Measurements from ENCODE around the gene PPP1R37. TPM values are rescaled to one million over a fixed set of nuclear protein-coding genes. Genes with fewer than 3 reads are reported as not detected.

PPP1R37 gene, protein sequence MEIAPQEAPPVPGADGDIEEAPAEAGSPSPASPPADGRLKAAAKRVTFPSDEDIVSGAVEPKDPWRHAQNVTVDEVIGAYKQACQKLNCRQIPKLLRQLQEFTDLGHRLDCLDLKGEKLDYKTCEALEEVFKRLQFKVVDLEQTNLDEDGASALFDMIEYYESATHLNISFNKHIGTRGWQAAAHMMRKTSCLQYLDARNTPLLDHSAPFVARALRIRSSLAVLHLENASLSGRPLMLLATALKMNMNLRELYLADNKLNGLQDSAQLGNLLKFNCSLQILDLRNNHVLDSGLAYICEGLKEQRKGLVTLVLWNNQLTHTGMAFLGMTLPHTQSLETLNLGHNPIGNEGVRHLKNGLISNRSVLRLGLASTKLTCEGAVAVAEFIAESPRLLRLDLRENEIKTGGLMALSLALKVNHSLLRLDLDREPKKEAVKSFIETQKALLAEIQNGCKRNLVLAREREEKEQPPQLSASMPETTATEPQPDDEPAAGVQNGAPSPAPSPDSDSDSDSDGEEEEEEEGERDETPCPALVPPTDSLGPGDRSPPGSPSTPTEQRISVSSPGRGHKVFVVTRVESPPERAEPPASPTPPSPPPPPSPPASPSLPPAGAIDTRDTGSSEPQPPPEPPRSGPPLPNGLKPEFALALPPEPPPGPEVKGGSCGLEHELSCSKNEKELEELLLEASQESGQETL
- total RNA-seq: 10 to 100 TPM; 12.1 to 22.7 TPM
- polyA plus RNA-seq: 10 to 100 TPM in 1 of 2 donors, 1 to 10 TPM in 1; 7.1 to 16.8 TPM
- long read RNA-seq, donor 1, partial matches to known transcripts: 0 of 7 reads
- long read RNA-seq, donor 1, other reads (novel, unspliced or antisense): 7 of 7 reads
- long read RNA-seq, donor 2, partial matches to known transcripts: 0 of 6 reads
- long read RNA-seq, donor 2, other reads (novel, unspliced or antisense): 4 of 6 reads

DNA sequence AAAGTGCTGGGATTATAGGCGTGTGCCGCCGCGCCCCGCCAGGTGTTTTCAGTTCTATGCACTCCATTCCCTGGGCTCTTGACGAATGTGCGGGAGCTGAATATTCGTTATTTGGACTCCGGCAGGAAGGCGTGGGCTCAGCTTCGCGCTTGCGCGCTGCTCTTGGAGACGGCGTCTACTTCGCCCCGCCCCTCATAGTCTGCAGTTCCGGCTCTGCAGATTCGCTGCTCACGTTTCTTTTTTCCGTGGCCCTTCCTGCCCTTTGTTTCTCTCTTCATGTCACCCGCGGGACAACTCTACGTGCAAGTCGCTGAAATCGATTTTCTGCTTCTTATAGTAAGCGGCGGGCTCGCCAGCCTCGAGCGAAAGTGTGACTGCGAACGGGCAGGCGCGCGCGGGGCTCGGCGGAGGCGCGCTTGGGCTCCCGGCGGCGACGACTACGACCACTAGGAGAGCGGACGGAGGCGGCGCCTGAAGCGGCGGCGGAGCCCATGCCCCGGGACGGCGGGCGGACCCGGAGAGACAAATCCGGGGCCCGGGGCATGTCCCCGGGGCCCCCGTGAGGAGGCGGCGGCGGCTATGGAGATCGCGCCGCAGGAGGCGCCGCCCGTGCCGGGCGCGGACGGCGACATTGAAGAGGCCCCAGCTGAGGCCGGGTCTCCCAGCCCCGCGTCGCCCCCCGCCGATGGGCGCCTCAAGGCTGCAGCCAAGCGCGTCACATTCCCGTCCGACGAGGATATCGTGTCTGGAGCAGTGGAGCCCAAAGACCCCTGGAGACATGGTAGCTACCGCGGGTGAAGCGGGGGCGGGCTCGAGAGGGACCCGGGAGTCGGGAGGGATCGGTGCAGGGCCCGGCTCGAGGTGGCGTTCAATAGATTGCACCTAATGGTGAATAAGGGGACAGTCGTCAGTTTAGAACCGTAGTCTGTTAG is at the start of gene PPP1R37:
PPP1R37 (plus strand) TSS at position 433 of the 932 bp plus-strand sequence; CDS start at position 580, 147 bp downstream.
- peak within 1 kb of the TSS in 1 of 2 donors; percentile 75 for H3K27ac ChIP-seq (ENCODE audit: low read depth in 1 of 2, low read length in 2 of 2)
- ATAC-seq (ENCODE audit: low FRiP score) (peak; percentile 96), DNase-seq (peak; percentile 97)
- intact Hi-C loops (cut with DNase I): loop anchor here in 1 of 2 donors (5.0 kb wide), 1 partner anchor 84 kb away; the partner anchor contains the start of genes BLOC1S3 and TRAPPC6A
- peak within 1 kb of the TSS; percentile 56 to 65 for H3K4me3 ChIP-seq (ENCODE audit: low read length in 2 of 2)
- H3K36me3 ChIP-seq (ENCODE audit: control insufficient read depth in 1 of 2, insufficient read depth in 2 of 2, low read length in 1 of 2): no peaks in the 10 kb centered on the region
- WGBS, 2 donors: 0% methylated on average over 86 to 103 of the region's 103 CpGs
- H3K4me1 ChIP-seq (ENCODE audit: control insufficient read depth in 1 of 2, insufficient read depth in 2 of 2, low read length in 2 of 2): peaks cover 0 to 2% of the 10 kb centered on the region in 2 donors
- no peaks in the 10 kb centered on the region for H3K9me3 ChIP-seq (ENCODE audit: control insufficient read depth, low read length)
- no peaks in the 10 kb centered on the region for H3K27me3 ChIP-seq (ENCODE audit: control insufficient read depth in 1 of 2, insufficient read depth in 2 of 2, low read length in 1 of 2)

GRCh38 chr19:45045671-45046353 is 47.2 kb upstream of the PPP1R37 start:
- DNase-seq: no peak
- no peaks in the 10 kb centered on the region for H3K27me3 ChIP-seq (ENCODE audit: control insufficient read depth in 1 of 2, insufficient read depth in 2 of 2, low read length in 1 of 2)
- H3K9me3 ChIP-seq (ENCODE audit: control insufficient read depth, low read length): no peaks in the 10 kb centered on the region
- no peak for ATAC-seq (ENCODE audit: low FRiP score)
- peaks cover 0 to 9% of the 10 kb centered on the region in 2 donors for H3K36me3 ChIP-seq (ENCODE audit: control insufficient read depth in 1 of 2, insufficient read depth in 2 of 2, low read length in 1 of 2)
- H3K4me1 ChIP-seq (ENCODE audit: control insufficient read depth in 1 of 2, insufficient read depth in 2 of 2, low read length in 2 of 2): no peaks in the 10 kb centered on the region
- intact Hi-C loops (cut with DNase I): no loop called here
- WGBS, 2 donors: 75 to 80% methylated on average over 14 of the region's 14 CpGs
- no peak overlapping the region for H3K4me3 ChIP-seq (ENCODE audit: low read length in 2 of 2)
- H3K27ac ChIP-seq (ENCODE audit: low read depth in 1 of 2, low read length in 2 of 2): no peak overlapping the region

- intact Hi-C loops (cut with DNase I): no loop called here
- H3K9me3 ChIP-seq (ENCODE audit: control insufficient read depth, low read length): no peaks in the 10 kb centered on the region
- no peak overlapping the region for H3K27ac ChIP-seq (ENCODE audit: low read depth in 1 of 2, low read length in 2 of 2)
- DNase-seq: no peak
- WGBS, 2 donors: 87 to 90% methylated on average over 7 of the region's 7 CpGs
- no peaks in the 10 kb centered on the region for H3K4me1 ChIP-seq (ENCODE audit: control insufficient read depth in 1 of 2, insufficient read depth in 2 of 2, low read length in 2 of 2)
- no peak for ATAC-seq (ENCODE audit: low FRiP score)
- peaks cover 0 to 9% of the 10 kb centered on the region in 2 donors for H3K36me3 ChIP-seq (ENCODE audit: control insufficient read depth in 1 of 2, insufficient read depth in 2 of 2, low read length in 1 of 2)
- no peaks in the 10 kb centered on the region for H3K27me3 ChIP-seq (ENCODE audit: control insufficient read depth in 1 of 2, insufficient read depth in 2 of 2, low read length in 1 of 2)
- no peak overlapping the region for H3K4me3 ChIP-seq (ENCODE audit: low read length in 2 of 2)
Observed at GRCh38 chr19:45046355-45046754, 46.6 kb upstream of the PPP1R37 start.

DNA sequence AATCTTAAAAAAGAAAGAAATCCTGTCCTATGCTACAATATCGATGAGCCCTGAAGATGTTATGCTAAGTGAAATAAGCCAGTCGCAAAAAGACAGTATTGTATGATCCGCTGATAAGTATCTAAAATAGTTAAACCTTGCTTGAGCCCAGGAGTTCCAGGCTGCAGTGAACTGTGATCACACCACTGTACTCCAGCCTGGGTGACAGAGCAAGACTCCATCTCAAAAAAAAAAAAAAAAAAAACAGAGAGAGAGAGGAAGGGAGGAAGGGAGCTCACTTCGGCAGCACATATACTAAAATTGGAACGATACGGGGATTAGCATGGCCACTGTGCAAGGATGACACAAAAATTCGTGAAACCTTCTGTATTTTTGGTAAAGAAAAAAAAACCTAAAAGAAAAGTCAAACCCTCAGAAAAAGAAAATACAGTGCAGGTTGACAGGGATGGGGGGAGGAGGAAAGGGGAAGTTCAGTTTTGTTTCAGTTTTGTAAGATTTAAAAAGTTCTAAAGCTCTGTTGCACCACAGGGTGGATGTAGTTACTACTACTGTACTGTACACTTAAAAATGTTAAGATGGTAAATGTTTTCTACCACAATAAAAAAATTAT is 45.7 kb upstream of the PPP1R37 start:
- H3K27ac ChIP-seq (ENCODE audit: low read depth in 1 of 2, low read length in 2 of 2): no peak overlapping the region
- H3K27me3 ChIP-seq (ENCODE audit: control insufficient read depth in 1 of 2, insufficient read depth in 2 of 2, low read length in 1 of 2): no peaks in the 10 kb centered on the region
- intact Hi-C loops (cut with DNase I): no loop called here
- no peak overlapping the region for H3K4me3 ChIP-seq (ENCODE audit: low read length in 2 of 2)
- 72 to 73% methylated on average over 7 of the region's 7 CpGs for WGBS, 2 donors
- H3K36me3 ChIP-seq (ENCODE audit: control insufficient read depth in 1 of 2, insufficient read depth in 2 of 2, low read length in 1 of 2): peaks cover 0 to 9% of the 10 kb centered on the region in 2 donors
- H3K4me1 ChIP-seq (ENCODE audit: control insufficient read depth in 1 of 2, insufficient read depth in 2 of 2, low read length in 2 of 2): no peaks in the 10 kb centered on the region
- ATAC-seq (ENCODE audit: low FRiP score) (no peak), DNase-seq (no peak)
- H3K9me3 ChIP-seq (ENCODE audit: control insufficient read depth, low read length): no peaks in the 10 kb centered on the region

DNA sequence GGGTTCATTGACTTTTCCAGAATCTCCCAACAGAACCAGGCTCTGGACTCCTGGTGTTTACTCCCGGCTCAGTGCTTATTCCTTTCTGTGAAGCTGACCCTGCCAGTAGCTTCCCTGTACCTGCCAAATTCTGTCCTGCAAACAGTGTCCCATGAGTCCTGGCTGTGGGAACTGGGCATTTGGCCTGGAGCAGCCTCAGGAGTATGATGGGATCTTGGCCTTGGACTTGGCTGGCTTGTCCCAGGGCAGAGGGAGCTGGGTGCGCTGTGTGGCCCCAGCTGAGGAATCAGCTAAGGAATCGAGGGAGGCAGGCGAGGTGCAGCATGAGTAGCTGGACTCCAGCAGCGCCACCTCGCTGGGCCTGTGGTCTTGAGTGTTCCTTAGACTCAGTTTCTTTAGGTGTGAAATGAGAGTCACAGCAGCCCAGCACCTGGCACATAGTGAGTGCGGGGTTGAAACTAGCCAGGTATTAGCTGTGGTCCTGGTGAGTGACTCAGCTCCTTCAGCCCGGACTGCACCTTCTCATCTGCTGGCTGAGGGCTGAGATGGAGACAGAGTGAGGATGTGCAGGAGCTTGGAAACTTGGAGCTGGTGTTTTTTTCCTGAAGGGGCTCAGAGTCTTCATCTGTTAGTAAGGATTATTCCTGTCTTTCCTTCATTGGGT is 43.8 kb upstream of the PPP1R37 start:
- ATAC-seq (ENCODE audit: low FRiP score) (no peak), DNase-seq (no peak)
- Histone ChIP-seq H3K27me3 (ENCODE audit: control insufficient read depth in 1 of 2, insufficient read depth in 2 of 2, low read length in 1 of 2) (no peaks in the 10 kb centered on the region), H3K9me3 (ENCODE audit: control insufficient read depth, low read length) (no peaks in the 10 kb centered on the region), H3K4me1 (ENCODE audit: control insufficient read depth in 1 of 2, insufficient read depth in 2 of 2, low read length in 2 of 2) (no peaks in the 10 kb centered on the region), H3K27ac (ENCODE audit: low read depth in 1 of 2, low read length in 2 of 2) (no peak overlapping the region), H3K36me3 (ENCODE audit: control insufficient read depth in 1 of 2, insufficient read depth in 2 of 2, low read length in 1 of 2) (peaks cover 2 to 7% of the 10 kb centered on the region in 2 donors), H3K4me3 (ENCODE audit: low read length in 2 of 2) (no peak overlapping the region)
- WGBS, 2 donors: 35 to 41% methylated on average over 8 of the region's 8 CpGs
- intact Hi-C loops (cut with DNase I): no loop called here

DNA sequence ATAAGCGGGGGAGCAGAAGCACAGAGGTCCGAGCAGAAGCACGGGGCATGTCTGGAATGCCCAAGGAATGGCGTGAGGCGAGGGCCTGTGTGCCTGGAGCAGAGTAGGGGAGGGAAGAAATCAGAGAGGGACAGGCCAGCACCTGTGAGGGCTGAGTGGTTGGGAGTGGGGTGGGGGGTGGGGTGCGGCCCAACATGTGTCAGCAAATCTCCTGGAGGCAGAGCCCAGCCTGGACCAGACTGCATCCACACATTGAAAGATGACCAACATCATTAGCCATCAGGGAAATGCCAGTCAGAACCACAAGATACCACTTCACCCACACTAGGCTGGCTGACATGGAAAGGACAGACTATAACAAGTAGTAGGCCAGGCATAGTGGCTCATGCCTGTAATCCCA is 42.9 kb upstream of the PPP1R37 start:
- intact Hi-C loops (cut with DNase I): no loop called here
- DNase-seq: no peak
- no peaks in the 10 kb centered on the region for H3K27me3 ChIP-seq (ENCODE audit: control insufficient read depth in 1 of 2, insufficient read depth in 2 of 2, low read length in 1 of 2)
- H3K4me1 ChIP-seq (ENCODE audit: control insufficient read depth in 1 of 2, insufficient read depth in 2 of 2, low read length in 2 of 2): no peaks in the 10 kb centered on the region
- H3K4me3 ChIP-seq (ENCODE audit: low read length in 2 of 2): no peak overlapping the region
- WGBS, 2 donors: 90% methylated on average over 6 of the region's 6 CpGs
- H3K27ac ChIP-seq (ENCODE audit: low read depth in 1 of 2, low read length in 2 of 2): no peak overlapping the region
- ATAC-seq (ENCODE audit: low FRiP score): no peak
- H3K36me3 ChIP-seq (ENCODE audit: control insufficient read depth in 1 of 2, insufficient read depth in 2 of 2, low read length in 1 of 2): peaks cover 4 to 6% of the 10 kb centered on the region in 2 donors
- H3K9me3 ChIP-seq (ENCODE audit: control insufficient read depth, low read length): no peaks in the 10 kb centered on the region

GRCh38 chr19:45051929-45052579 is 40.9 kb upstream of the PPP1R37 start:
- H3K4me1 ChIP-seq (ENCODE audit: control insufficient read depth in 1 of 2, insufficient read depth in 2 of 2, low read length in 2 of 2): no peaks in the 10 kb centered on the region
- peaks cover 7% of the 10 kb centered on the region in 2 donors for H3K36me3 ChIP-seq (ENCODE audit: control insufficient read depth in 1 of 2, insufficient read depth in 2 of 2, low read length in 1 of 2)
- no peak overlapping the region for H3K27ac ChIP-seq (ENCODE audit: low read depth in 1 of 2, low read length in 2 of 2)
- H3K9me3 ChIP-seq (ENCODE audit: control insufficient read depth, low read length): no peaks in the 10 kb centered on the region
- no peak for DNase-seq
- intact Hi-C loops (cut with DNase I): no loop called here
- no peak overlapping the region for H3K4me3 ChIP-seq (ENCODE audit: low read length in 2 of 2)
- 64 to 66% methylated on average over 9 of the region's 9 CpGs for WGBS, 2 donors
- no peak for ATAC-seq (ENCODE audit: low FRiP score)
- no peaks in the 10 kb centered on the region for H3K27me3 ChIP-seq (ENCODE audit: control insufficient read depth in 1 of 2, insufficient read depth in 2 of 2, low read length in 1 of 2)
